GM19043 (cell line): Measurements from ENCODE around the gene PNPO.

Experiments
- ATAC-seq: cut with Tn5 transposase; IDR thresholded peaks from one replicate; pipeline ENCODE4 v1.9.1; 2021; ENCODE audit warnings: low read depth; ENCODE audit not compliant: unreplicated experiment

Gene PNPO

DNA sequence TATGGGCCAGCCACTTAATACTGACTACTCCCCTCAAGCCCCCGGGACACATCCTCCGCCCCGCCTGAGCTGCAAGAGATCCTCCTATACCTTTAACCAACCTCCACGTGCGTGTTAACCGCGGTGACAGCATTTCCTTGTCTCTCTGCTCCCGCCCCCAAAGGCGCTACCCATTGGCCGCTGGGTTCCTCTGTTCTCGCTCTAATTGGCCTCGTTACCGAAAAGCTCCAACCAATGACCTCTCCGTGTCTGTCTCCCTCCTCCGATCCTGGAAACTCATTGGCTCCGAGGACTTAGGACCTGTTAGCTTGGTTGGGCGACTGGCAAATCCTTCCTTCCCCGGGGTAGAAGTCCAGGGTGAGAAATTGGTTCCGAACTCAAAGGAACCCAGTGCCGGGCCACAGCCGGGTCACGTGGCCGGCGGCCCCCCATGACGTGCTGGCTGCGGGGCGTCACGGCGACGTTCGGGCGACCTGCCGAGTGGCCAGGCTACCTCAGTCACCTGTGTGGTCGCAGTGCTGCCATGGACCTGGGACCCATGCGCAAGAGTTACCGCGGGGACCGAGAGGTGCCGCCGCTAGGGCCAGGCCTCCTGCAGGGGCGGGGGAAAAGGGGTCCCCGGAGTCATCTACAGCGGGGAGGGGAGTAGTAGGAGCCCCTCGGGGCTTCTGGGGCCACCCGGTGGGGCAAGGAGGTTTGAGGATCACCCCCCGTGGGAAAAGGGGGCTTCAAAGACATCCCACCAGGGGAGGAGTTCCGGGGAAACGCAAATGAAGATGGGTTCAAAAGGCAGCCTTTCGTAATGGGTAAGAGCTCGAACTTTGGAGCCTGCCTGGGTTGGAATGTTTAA, at the start of gene PNPO:
PNPO (plus strand) TSS at position 326 of the 850 bp plus-strand sequence; CDS start at position 431, 105 bp downstream.
- peak; percentile 93 for ATAC-seq

DNA sequence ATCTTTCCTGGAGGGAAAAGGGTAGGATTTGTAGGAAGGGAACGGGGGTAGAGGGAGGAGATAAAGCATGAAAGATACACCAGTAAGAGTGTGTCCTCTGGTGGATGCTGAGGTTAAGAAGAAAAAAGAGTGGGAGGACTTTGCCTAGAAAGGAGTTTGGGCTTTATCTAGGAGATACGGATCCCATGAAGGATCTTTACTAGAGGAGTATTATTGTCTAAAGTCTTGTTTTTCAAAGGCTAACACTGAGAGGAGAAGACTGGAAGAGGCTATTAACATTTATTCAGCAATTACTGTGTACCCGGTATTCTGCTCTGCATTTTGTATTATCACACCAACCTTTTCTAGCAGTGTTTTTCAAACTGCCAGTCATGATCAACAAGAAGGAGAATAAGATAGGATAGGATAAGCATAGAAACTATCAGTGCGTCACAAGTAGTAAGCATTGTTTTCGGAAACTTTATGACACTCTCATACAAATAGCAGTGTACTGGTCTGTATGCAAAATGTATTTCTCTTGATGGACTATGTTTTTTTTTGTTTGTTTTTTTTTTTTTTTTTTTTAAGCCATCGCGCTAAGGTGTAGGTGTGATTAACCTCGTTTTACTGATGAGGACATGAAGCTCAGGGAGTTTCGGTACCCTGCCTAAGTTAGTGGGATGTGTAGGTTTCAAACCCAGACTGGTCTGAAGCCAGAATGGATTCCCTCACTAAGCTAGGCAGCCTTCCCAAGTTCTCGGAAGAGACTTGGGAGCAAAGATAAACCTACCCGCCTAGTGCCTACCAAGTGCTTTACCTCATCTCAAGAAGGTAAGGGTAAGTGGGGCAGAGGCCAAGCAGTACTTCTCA, 46.6 kb upstream of the PNPO start:
- ATAC-seq = no peak

DNA sequence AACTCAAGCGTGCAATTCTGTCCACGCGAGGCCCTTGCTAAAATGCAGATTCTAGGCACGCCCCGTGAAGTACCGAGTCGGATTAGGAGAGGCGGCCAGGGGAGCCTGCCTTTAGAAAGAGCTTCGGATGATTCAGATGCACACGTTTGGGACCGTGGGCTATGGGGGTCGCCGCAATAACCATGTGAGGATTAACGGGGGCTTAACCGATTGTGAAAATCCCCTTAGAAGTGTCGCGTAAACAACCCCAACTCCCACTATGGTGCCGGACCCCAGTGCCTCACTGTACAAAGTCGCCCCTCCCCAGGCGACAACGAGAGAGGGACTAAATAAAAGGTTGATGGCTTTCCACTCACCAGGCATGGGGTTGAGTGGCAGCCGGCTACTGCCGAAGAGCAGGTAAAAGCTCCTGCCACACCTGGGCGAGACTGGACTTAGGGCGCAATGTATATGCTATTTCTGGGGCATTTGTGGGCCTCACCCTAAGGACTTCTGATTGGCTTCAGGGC, 46.0 kb upstream of the PNPO start:
- ATAC-seq = no peak

DNA sequence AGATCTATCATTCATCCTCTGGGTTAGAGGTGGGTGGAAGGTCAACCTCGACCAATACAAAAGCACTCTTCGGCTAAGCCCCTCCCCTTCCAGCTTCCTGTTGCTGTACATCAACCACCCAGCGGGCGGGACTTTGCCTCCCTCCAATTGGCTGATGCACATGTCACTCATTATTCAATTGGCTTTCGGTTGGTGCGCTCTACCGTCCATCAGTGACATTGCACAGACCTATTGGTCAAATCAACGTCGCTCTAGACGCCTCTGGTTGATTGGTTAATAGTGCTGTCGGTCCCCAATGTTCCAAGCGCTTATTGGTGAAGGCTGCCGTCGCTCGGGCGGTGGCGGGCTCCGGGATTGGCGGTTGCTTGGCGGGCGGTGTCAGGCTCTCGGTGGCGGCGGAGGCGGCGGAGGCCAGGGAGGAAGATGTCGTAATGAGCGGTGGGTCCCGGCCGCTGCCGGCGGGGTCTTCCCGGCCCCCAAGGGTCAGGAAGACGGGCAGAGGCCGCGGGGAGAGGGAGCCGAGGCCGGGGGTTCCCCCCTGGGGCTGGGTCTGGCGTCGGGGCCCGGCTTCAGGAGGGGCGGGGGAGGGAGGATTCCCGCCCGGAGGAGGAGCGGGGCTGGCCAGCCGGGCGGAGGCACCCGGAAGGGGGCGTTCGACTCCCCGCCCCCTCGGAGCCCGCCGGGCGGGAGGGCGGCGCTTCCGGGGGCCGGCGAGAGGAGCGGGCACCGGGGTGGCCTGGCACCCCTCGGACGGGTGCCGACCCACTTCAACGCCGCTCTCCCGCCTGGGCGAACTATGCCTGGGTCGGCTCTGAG, 45.3 kb upstream of the PNPO start, which contains the start of gene SP2:
SP2 (plus strand) TSS at position 381 of the 816 bp plus-strand sequence; CDS start at position 432, 51 bp downstream.
- ATAC-seq = peak; percentile 87

DNA sequence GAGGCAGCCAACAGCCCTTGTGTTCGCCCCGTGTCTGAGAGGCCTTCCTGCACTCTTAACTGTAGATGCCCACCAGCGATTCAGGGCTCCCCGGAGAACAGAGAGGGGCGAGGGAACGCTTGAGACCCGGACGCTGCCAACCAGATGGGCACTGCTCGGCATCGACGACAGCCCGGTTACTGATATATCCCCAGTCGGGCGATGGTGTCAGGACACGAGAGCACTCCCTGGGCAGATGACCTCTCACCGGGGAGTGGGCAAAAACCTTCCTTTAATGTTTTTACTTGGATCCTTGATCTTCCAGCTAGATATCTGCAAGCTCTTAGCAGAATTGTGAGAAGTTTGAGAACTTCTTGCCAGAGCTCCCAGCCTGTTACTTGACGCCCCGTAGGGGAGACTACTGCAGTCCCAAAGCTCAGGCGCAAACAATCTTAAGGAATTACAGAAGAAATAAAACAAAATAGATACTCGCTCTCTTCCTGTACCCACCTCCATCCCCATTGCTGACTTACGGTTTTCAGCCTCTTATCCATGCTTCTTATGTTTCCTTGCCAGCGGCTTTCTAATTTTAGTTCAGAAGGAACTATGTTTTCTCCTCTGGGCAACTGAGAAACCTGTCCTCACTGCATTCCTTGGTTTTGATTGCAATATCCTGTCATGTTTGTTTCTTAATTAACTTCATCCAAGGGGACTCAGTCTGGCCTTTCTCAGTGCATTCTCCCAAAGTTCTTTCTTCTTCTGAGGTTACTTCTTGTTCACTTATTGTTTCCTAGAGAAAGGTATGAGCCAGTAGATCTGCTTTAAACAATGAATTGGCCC, 44.5 kb upstream of the PNPO start:
- no peak for ATAC-seq

DNA sequence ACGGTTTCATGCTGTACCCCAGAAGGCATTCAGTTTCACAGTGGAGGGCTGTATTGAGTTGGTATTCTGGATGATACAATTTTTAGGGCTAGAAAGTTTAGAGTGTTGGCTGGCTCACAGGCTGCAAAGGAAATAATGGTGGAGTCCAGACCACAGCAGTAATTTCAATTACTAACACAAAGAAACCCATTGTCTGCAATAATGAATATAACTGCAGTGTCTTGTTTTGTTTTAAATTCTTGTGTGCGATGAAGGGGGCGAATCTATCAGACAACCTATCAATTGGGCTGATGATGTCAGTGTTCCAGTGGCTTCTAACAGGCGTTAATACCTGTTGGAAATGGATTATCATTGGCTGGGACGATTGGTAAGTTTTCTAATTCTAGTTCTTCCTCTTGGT, 43.8 kb upstream of the PNPO start:
- no peak for ATAC-seq

DNA sequence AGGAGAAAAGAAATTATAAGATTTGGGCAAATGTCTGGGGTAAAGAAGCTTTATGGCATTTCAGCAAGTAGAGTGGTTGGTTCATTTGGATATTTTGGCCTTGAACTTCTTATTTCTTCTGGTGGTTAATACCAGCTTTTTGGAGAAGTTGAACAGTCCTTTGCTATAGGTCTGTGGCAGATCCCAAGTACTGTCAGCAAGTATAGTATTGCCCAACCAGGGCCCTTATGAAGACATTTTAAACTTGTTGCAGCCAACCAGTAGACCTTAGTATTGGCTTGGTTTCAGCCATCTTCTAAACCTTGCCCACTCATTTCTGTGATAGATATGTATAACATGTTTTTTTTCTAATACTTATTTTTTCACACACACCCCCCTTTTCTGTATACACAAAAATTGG, 43.1 kb upstream of the PNPO start:
- ATAC-seq = no peak

DNA sequence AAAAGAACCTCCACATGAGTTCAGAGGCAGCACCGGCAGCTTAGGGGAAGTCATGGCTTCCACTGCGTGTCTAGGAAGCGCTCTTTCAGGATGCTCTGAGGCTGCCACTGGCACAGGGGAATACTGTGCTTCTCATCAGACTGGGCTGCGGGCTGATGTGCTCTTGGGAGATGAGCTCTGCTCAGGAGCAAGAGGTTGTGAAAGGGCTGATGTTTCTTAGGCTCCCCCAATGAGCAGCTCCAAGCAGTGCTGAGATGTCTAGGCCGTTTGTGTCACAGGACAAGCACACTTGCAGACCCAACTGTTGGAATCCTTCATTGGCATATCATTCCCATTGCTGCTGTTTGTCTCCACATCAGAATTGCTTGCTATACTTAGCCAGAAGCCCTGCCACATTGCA, 41.7 kb upstream of the PNPO start:
- ATAC-seq = no peak

DNA sequence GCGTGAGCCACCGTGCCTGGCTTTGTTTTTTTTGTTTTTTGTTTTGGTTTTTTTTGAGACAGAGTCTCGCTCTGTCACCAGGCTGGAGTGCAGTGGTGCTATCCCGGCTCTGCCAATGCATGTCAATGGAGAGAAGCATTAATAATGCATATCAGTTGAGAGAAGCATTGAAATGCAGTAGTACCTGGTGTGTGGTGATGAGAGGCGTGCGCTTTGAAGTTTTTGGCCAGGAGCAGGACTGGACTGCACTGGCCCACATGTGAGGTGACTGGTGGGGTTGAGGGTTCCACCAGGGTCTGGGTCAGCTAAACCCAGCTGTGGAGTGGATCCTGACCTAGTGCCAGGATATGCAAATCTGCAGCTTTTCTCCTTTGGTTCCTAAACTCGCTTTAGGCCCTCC, 39.9 kb upstream of the PNPO start:
- no peak for ATAC-seq

DNA sequence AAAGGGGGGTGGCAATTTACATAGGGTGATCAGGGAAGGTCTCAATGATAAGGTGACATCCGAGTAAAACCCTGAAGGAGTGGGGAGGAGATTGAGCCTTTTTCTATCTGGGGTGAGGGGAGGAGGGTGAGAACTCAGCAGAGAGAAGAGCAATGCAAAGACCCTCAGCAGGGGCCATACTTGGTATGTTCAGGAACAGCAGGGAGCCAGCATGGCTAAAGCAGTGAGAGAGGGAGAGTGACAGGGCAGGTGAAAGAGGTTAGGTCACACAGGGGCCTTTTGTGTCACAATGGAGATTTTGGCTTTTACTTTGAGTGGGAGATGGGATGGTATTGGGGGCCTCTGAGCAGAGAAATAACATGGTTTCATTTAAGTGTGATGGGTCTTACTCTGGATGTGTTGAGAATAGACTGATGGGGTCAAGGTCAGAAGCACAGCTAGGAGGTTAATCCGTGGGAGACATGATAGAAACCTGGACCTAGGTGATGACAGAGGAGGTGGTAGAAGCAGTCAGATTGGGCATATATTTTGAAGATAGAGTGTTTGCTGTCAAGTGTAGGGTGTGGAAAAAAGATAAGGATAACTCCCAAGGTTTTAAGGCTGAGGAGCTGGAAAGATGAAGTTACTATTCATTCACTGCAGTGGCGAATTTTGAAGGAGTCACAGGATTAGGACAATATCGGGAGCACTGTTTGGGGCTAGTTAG, 39.2 kb upstream of the PNPO start:
- ATAC-seq = no peak

DNA sequence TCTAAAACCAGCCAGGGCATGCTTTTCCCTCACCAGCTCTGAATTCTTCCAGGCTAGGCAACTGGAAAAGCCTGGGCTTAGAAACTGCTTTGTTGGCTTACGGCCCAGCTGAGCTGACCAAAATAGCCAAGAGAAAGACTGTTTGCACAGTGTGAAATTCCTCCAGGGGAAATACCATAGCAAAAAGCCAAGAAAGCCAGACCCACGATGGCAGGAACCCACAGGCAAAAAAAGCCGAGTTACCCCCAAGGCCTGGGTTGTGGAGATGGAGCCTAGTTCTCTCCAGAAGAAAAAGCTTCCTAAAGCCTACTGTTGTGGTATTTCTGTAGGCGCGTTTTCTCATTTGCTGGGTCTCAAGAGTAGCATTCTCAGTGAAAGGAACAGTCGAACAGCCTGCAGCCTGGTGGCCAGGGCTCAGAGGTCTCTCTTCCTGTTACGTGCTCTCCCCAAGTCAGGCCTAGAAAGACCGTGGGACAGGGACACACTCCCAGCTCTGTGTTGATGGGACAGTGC, 36.1 kb upstream of the PNPO start:
- no peak for ATAC-seq

DNA sequence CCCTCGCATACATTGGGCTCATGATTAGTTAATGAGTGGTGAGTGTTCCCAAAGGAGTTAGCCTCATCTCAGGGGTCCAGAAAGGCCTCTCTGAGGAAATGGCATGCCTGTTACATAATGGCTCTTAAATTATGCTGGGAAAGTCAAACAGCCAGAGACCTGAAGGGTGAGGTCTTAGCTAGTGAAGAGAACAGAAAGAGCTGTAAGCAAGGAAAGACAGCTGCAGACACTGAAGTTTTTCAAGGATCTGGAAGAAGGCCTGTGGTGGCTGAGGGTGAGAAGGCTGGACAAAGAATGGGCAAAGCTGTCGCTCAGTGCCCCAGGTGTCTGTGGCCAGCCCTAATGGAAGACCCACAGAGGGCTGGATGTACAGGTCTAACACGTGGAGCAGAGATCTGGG, 34.9 kb upstream of the PNPO start:
- ATAC-seq = no peak

DNA sequence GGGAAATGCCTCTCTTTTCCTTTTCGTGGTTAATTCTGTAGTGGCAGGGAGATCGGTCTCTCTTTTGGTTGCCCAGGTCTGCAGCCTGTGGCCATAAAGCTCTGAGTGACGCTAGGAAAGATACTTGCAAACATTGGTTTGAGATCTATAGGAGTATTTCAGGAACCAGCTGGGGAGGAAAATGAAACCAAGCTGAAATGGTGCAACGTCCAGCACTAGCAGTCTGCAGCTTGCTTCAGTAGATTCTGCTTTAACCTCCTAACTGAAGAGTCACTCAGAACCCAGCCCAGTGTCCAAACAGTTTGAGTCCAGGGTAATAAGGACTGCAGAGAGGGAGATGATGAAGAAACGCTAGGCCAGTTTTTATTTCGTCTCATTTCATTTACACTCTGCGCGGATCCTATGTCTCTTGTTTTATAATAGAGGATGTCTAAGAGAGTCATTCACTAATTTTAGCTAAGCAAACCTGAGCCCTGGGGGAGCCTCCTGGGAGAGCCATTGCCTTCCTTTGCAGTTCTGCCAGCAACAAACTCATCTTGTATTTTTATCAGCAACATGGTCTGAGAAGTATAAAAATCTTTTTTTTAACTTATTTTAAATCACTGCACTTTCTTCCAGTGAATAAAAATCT, 33.3 kb upstream of the PNPO start:
- no peak for ATAC-seq

DNA sequence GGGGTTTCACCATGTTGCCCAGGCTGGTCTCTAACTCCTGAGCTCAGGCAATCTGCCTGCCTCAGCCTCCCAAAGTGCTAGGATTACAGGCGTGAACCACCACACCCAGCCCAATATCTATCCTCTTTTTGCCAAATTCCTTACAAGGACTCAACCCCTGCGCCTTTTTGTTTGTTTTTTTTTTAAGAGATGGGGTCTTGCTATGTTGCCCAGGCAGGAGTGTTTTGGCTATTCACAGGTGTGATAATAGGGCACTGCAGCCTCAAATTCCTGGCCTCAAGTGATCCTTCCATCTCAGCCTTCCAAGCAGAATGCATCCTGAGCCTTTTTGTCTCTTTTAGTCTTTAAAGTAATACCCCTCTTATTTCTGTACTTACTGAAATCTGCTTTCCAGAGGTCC, 28.3 kb upstream of the PNPO start:
- ATAC-seq = no peak

DNA sequence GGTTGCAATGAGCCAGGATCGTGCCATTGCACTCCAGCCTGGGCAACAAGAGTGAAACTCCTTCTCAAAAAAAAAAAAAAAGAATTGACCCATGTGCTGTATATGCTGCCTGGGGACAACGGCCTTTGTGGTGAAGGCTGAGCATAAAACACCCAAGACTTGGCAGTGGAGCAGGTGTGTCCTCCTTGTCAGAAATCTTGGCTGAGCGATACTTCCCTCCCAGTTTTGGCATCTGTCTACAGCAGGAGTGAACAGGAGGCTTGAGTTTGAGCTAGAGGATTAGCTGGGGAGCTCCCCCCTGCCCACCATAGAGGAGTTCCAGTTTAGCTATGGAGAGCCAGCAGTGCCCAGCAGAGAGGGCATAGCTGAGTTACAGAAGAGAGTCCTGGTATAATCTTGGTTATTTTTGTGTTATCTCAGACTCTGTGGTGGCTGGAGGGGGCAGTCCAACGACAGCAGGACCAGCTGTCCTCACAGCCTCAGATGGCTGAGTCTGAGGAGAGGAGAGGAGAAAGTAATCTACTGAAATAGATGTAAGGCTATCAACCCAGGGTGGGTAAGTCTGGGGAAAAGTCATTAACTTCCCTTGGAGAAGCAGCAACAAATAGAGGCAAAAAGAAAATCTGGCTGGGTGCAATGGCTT, 26.9 kb upstream of the PNPO start:
- no peak for ATAC-seq

DNA sequence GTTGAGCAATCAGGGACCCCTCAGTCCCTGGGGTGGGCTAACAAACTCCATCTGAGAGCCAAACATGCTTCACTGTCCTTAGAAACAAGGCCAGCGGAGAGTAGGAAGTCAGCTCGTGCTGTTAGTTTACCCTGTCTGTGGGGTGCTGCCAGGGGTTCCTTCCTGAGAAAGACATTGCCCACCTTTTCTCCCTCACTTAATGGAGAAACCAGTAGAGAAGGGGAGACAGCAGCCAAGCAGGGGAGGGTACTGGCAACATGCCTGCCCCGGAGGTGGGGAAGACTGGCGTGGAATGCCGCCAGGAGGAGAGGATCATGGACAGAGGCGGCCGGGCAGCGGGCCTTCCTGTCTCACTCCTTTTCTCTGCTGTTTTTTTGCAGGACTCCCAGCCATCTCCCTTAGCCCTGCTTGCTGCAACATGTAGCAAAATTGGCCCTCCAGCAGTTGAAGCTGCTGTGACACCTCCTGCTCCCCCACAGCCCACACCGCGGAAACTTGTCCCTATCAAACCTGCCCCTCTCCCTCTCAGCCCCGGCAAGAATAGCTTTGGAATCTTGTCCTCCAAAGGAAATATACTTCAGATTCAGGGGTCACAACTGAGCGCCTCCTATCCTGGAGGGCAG, 25.5 kb upstream of the PNPO start:
- ATAC-seq = no peak

DNA sequence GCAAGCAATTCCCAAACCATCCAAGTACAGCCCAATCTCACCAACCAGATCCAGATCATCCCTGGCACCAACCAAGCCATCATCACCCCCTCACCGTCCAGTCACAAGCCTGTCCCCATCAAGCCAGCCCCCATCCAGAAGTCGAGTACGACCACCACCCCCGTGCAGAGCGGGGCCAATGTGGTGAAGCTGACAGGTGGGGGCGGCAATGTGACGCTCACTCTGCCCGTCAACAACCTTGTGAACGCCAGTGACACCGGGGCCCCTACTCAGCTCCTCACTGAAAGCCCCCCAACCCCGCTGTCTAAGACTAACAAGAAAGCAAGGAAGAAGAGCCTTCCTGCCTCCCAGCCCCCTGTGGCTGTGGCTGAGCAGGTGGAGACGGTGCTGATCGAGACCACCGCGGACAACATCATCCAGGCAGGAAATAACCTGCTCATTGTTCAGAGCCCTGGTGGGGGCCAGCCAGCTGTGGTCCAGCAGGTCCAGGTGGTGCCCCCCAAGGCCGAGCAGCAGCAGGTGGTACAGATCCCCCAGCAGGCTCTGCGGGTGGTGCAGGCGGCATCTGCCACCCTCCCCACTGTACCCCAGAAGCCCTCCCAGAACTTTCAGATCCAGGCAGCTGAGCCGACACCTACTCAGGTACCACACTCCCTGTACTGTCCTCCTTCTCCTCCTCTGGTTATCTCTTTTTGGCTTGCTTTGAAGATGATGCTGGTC, 24.7 kb upstream of the PNPO start:
- no peak for ATAC-seq
